SH-SY5Y (cell line): Measurements from ENCODE around the gene TIMP4.

Experiments used
- GATA2 ChIP-seq: IDR thresholded peaks from 2 replicates; pipeline ENCODE4 v1.6.1; 2011; ENCODE audit warnings: mild to moderate bottlenecking, low read depth, low read length
- GATA3 ChIP-seq: IDR thresholded peaks from 2 replicates; pipeline ENCODE4 v1.6.1; 2011; ENCODE audit warnings: low read depth, mild to moderate bottlenecking, low read length, moderate library complexity

DNA sequence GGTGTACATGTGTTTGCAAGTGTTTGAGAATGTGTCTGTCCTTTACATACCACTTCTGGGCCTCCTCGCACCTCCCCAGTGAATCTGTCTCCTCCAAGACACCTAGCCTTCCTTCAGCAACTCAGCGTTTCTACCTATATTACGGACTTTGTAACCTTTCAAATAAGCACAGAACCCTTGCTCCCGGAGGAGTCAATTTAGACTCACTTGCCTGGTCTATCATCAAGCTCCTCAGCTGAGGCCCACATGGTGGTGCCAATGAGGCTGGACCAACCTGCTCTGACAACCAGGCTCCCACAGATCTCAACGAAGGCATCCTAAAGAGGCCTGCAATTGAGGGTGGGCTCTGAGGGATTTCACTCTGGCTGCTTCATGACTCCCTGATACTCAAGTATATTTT lies 32.8 kb upstream of the TIMP4 start:
- TF ChIP-seq GATA2: no peak
- TF ChIP-seq GATA3: no peak
